GM12875 (cell line): ENCODE results near the gene UBE2D3.
"Not testable (repeated sequence)": the region's sequence is repeated elsewhere in the genome, so short reads cannot be mapped to it uniquely, and the experiment has no call there.

Source experiments
- H3K4me3 ChIP-seq: one replicate; pipeline ENCODE4 v1.5.1; 2011; ENCODE audit warnings: low read depth, low read length, control low read depth
- TF ChIP-seq, protein P1 (sequence below): IDR thresholded peaks from 2 replicates; pipeline ENCODE4 v1.5.1; 2011; ENCODE audit warnings: low read depth, mild to moderate bottlenecking, control low read depth, inconsistent platforms, low read length, moderate library complexity, borderline replicate concordance; ENCODE audit not compliant: insufficient read depth

The UBE2D3 gene

DNA sequence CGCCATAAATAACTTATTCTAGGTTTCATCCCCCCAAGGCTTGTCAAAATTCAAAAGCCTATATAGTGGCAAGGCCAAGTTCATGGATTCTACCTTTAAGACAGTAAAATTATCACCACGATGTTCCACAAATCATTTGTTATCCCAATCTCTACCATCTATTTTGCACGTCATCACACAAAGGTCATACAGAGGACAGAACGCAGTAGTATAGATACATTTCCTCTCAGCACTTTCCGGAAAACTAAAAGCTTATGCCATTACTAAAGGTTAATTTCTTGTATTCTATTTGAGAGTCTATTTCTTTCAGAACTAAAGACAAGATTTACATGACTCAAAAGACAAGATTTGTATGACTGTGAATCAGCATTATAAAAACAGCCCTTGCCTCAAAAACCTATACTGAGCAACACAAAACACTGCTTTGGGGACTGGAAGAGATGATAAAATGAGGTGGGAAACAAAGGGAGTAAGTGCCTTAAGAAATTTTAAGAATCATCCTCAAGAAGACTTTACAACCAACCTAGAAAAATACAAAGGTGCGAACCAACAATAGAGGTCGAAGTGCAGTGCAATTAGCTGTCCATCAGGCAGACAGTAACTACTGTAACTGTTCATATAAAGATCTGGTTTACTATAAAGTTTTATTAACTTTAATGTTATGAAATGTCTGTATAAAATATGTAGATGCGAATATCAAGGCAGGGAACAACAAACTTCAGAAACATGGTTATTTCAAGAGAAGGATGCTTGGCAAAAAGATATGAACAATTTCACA is 7.6 kb downstream of the UBE2D3 start:
- TF ChIP-seq, protein P1, sequence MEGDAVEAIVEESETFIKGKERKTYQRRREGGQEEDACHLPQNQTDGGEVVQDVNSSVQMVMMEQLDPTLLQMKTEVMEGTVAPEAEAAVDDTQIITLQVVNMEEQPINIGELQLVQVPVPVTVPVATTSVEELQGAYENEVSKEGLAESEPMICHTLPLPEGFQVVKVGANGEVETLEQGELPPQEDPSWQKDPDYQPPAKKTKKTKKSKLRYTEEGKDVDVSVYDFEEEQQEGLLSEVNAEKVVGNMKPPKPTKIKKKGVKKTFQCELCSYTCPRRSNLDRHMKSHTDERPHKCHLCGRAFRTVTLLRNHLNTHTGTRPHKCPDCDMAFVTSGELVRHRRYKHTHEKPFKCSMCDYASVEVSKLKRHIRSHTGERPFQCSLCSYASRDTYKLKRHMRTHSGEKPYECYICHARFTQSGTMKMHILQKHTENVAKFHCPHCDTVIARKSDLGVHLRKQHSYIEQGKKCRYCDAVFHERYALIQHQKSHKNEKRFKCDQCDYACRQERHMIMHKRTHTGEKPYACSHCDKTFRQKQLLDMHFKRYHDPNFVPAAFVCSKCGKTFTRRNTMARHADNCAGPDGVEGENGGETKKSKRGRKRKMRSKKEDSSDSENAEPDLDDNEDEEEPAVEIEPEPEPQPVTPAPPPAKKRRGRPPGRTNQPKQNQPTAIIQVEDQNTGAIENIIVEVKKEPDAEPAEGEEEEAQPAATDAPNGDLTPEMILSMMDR = no peak
- no peak overlapping the region for H3K4me3 ChIP-seq

- not testable (repeated sequence) for H3K4me3 ChIP-seq
Measured at GRCh38 chr4:102819100-102819499, 8.3 kb downstream of the UBE2D3 start.

DNA sequence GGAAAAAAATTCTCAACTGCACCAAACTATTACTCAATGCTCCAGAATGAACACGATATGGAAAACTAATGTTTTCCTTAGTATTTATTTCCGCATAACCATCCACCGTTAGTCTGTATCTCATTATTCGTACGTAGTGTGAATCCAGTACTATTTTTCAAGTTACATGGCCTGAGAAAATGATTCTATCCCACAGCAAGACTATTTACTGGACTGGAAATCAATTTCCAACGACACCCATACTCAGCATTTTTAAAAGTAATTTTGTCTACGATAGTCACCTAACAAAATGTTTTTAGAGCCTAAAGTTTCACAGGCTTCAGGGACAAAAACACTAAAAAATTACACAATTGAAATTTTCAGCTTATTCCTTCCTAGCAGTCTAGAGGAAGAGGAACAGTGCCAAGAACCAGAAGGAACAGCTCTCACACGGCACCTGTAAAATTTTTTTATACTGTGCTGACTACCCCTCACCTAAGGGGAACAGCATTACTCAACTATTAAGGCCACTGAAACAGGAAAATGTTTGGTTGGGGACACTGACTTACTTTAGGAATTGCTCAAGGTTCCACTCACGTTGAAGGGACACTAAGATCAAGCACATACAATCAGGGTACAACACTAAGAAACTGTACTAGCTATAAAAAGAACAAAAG is 9.6 kb downstream of the UBE2D3 start:
- no peak overlapping the region for H3K4me3 ChIP-seq
- TF ChIP-seq, protein P1 = no peak

DNA sequence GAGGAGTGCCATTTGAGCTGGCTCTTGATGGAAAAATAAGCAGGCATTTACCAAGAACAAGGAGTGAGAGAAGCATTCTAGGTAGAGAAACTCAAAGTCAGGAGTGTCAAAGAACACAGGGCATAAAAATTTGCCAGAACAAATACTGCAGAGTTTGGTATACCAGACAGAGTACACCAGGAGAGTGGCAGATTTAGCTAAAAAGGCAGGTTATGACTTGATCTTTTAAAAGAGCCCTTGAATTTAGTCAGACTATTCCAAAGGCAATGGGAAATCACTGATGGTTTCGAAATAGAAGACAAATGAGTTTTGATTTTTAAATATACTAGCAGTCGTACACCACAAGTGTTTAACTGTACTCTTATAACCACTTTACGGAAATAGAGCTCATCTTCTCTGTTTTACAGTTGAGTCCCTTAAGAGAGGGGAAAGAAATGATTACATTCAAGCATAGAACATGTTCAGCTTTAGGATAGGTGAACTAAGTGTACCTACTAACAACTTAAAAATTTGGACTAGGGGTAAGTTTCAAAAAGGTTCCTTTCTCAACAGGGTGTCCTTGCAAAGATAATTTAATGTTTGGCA is 10.2 kb downstream of the UBE2D3 start:
- H3K4me3 ChIP-seq = no peak overlapping the region
- TF ChIP-seq, protein P1 = no peak

DNA sequence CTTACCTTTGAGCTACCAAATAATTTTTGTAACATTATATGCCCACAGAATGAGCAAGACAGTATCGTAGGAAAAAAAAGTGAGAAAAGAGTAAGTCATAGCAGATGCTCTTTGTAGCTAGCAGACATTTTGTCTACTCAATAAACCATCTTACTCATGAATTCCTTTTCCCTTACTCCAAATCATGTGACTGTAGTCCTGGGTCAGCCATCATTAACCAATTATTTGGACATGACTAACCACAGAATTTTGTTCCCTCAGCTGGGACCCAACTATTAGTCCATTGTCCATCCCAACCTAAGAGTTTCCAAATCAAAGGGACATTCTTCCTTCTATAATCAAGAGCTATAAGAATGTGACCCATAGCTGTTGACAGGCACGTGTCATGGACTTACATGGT is 11.4 kb downstream of the UBE2D3 start:
- TF ChIP-seq, protein P1 = no peak
- H3K4me3 ChIP-seq = no peak overlapping the region

DNA sequence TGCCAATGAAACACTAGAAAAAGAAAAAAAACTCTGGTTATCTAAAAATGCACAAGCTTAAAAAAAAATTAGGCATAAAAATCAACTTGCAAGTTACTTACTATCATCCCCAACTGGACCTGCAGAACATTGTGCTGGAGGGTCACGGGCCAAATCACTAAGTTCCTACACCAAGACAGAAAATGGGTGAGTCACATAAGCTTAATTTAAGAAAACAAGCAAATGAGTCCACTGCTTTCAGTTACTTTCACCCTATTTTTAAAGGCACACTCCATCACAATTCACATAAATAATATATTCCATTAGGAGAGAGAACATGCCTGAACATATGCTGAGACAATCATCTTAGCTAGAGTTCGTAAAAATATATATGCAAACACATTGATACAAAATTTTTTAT is 17.7 kb downstream of the UBE2D3 start:
- TF ChIP-seq, protein P1 = no peak
- H3K4me3 ChIP-seq = no peak overlapping the region

GRCh38 chr4:102809190-102809589 is 18.2 kb downstream of the UBE2D3 start:
- TF ChIP-seq, protein P1 = no peak
- no peak overlapping the region for H3K4me3 ChIP-seq
